CD4-positive, alpha-beta T cell treated with Interleukin-15 for 1 hour (primary cell): Measurements from ENCODE around the gene ZNF619.
"Not testable (repeated sequence)": the region's sequence is repeated elsewhere in the genome, so short reads cannot be mapped to it uniquely, and the experiment has no call there.

Experiments
- DNase-seq: peaks from one replicate; pipeline ENCODE4 v3.0.0-alpha.2; 2020

ZNF619 gene

DNA sequence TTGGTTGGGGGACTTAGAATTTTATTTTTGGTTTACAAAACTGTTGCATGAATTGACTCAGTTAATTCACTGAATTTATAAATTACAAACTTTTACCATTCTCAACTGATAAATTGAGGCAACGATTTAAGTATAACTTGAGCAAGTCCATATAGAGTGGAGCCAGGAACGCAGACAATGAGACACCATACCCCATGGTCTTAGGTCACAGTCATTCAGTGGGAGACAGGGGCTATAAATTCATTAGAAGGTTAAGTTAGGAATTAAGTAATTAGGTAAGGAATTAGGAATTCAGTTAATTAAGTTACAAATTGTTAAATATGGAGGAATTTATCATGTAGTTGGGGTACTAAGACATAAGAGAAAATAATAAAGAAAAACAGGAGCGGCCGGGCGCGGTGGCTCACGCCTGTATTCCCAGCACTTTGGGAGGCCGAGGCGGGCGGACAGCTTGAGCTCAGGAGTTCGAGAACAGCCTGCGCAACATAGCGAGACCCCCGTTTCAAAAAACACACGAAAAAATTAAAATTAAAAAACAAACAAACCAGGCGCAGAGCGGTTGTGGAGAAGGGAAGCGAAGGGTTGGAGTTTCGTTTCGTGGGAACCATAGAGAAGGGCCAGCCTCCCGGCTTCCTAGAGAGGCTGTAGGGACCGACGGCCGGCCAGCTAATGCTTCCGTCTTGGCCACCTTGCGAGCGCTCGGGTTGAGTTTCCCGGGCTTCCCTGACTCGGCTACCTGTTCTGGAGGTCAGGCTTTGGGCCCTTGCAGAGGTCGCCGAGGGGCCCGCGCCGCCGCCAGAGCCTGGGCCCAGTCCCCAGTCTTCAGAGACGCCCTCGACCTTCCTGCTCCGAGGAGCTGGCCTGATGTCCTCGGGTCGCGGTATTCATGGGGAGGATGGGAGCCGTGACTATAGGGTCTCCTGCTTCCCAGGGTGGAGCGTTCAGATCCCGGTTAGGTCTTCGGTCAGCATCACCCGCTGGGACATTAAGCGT is at the start of gene ZNF619:
Gene ZNF619 (plus strand): TSS at position 645 of the 993 bp plus-strand sequence. CDS start 858 bp downstream, outside the sequence.
- peak; percentile 71 for DNase-seq

DNA sequence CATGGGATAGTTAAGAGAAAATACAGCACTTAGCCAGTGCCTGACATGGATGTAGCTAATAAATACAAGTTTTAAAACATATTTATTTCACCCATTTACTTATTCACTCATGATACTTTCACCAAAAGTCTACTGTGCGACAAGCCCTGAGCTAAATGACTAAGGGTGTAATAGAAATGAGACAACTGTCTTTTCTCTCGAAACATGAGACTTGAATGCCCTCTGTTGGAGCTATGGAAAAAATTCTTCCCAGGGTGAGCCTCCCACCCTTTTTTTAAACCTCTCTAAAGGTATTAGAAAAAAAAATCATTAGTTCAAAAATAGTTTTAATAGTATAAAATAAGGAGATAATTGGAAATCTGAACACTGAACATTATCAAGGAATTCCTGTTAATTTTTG is 44.1 kb upstream of the ZNF619 start:
- DNase-seq: no peak

DNA sequence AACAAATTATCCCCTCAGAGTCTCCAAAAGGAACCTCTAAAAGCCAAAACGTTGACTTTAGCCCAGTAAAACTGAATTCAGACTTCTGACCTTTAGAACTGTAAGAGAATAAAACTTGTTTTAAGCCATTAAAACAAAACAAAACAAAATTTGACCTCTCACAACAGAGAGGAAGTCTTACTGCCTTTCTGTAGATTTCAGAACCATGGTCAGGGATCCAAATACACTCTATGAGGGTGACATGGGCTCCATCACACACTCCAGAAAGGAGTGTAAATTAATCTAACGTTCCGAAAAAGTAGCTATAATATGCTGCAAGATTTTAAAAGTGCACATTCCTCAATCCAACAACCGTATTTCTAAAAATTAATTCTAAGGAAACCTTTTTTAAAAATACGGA is 39.0 kb upstream of the ZNF619 start:
- DNase-seq: no peak

DNA sequence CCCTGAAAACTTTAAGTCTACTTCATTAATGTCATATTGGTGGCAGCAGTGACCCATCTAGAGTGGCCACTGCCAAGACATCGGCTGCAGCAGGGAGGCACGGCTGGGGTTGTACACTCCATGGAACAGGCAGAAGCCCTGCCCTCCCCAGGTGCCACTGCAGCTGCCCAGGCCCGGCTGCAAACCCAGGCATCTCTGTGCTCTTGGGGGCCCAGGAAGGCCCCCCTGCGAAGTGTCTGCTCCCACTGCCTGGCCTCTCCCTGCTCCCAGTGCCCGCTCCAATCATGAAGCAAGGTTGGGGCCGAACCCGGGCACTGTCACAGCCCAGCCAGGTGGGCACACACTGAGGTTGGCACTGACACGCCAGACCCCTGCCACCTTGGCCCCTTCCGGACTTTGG is 31.9 kb upstream of the ZNF619 start:
- no peak for DNase-seq

DNA sequence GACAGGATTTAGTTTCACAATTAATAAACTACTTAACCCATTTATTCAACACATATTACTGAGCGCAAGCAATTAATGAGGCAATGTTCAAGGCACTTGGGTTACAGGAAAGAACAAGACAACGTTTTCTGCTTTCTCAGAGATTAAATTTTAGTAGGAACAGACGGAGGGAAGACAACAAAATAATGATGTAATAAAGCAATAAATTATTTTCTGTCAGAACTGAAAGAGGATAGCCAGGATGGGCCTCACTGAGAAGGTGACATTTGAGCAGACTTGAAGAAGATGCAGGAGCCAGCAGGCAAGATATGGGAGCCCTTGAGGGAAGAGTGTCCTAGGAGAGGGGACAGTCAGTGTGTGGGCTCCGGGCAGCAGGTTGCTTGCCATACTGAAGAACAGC is 31.0 kb upstream of the ZNF619 start:
- no peak for DNase-seq

DNA sequence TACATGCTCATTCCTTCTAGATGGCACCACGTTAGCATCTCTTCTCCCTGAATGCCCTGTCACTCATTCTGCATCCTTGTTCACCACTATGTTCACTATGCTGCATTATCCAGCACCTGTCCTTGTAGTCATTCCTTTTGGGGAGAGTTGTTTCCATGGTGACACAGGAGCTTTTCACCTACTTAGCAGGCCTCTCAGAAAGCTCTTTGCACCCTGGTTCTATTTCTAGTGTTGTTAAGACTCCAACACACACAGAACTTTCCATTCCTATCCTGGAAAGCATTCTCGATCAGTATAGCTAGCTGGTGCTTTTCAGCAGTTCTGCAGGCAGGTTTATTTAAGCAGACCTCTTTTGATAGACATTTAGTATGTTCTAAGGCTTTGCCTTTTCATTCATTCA is 26.5 kb upstream of the ZNF619 start:
- no peak for DNase-seq

DNA sequence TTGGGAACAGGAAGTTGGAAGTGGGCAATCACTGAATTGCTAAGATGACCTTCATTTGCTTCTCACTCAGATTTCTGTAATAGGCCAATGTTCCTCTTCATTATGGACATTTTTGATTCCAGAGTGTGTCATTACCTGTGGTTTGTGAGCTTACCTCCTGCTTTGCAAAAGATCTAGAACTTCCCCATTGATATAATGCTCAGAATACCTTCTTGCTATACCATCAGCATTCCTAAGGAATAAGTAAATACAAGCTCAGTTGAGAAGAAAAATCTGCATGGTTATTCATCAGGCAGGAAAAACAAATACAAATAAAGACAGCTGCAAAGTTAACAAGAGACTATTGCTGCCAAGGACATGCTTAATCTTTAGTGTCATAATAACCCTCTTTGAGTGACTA is 25.4 kb upstream of the ZNF619 start:
- no peak for DNase-seq

DNA sequence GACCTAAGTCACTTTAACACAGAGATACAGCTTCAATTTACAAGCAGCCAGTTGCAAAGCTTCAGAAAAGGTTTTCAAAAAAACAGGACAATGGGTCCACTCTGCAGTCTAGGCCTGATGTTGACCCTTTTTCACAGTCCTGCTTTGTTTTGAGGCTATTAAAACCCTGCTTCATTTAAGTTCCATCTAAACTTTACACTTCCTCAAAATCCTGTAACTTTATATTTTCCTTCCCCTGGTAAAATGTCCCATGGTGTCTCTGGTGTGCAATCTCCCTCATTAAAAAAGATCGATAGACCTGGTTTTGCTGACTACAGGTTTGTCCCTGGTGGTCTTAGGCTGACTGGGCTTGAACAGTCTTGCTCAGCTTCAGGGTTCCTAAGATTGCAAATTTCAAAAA is 24.9 kb upstream of the ZNF619 start:
- no peak for DNase-seq

DNA sequence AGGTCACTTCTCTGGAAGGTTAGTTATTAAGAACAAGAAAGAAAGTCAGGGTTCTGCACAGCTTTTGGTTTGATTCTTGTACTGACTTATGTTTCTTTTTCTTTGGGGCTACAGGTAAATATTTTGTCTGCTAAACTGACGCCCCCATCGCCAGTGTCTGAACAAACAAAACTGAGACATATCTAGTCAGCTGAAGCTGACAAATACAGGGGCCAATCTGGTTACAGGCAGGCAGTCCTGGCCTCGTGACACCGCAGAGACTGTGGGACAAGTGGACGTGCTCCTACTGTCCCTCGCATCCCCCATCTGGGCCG is 24.4 kb upstream of the ZNF619 start:
- no peak for DNase-seq

DNA sequence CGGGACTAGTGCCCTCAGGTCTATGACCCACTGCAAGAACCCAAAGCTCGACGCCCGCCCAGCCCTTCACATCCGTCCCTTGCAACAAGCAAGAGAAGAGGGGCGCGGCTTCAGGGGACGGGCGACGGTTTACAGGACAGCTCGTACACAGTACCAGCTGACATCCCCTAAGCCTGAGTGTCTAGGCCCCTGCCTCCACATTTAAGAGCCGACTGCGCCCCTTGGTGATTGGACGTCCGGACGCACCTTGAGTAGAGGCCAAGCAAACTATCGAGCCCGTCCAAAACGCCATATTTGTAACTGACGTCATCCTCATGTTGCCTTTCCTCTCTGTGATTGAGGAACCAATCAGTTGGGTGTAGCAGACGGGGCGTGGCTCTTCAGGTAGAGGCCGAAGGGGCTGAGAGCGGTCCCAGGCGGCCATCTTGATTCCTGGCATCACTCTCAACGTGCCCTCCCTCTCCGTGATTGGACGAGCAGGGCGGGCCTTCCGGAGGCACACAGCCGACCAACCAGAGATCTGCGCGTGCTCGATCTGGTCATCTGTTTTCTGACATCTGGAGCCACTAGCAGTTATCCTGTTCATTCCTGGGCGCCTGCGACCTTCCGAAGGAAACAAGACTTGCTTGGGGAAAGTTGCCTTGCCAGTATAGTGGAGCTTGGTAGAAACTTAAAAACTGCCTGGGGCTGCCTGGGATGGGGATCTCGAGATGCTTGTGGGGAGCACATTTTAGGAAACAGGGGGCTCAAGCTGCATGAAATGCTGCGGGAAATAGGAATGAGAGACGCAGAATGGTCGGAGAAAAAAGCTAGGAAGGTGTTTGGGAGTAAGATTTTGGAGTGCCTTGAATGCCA is 23.8 kb upstream of the ZNF619 start:
- DNase-seq: peak; percentile 98

DNA sequence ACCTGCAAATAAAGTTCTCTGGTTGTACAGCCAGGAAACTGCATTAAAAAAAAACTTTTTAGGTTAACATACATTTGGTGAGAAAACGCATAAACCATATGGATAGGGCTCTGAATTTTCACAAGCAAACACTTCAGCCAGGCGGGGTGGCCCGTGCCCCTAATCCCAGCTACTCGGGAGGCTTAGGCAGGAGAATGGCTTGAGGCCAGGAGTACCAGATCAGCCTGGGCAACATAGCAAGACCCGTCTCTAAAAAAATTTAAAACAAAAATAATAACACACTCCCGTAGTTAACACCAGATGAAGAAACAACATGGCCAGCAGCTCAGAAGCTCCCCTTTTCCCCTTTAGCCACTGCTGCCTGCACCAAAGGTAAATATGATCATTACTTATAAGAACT is 23.0 kb upstream of the ZNF619 start:
- no peak for DNase-seq

DNA sequence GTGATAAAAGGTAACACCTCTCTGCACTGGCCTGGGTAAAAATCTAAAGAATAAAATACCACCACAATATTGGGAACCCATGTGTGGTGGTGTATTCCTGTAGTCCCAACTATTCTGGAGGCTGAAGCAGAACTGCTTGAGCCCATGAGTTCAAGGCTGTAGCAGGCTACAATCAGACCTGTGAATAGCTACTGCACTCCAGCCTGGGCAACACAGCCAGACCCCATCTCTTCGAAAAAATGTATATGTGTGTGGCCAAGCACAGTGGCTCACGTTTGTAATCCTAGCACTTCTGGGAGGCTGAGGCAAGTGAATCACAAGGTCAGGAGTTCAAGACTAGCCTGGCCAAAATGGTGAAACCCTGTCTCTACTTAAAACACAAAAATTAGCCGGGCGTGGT is 21.6 kb upstream of the ZNF619 start:
- no peak for DNase-seq

DNA sequence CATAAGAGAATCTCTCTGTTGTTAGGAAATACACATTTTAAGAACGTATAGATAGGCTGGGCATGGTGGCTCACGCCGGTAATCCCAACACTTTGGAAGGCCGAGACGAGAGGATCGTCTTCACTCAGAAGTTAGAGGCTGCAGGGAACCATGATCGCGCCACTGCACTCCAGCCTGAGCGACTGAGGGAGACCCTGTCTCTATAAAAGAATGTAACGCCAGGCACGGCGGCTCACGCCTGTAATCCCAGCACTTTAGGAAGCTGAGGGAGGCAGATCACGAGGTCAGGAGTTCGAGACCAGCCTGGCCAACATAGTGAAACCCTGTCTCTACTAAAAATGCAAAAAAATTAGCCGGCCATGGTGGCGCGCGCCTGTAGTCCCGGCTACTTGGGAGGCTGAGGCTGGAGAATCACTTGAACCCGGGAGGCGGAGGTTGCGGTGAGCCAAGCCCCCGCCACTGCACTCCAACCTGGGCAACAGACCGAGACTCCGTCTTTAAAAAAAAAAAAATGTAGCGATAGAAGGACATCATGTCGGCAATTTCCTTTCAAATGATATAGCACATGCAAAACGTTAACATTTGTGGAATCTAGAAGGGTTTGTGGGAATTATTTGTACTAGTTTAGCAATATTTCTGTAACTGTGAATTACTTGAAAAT is 20.5 kb upstream of the ZNF619 start:
- no peak for DNase-seq

DNA sequence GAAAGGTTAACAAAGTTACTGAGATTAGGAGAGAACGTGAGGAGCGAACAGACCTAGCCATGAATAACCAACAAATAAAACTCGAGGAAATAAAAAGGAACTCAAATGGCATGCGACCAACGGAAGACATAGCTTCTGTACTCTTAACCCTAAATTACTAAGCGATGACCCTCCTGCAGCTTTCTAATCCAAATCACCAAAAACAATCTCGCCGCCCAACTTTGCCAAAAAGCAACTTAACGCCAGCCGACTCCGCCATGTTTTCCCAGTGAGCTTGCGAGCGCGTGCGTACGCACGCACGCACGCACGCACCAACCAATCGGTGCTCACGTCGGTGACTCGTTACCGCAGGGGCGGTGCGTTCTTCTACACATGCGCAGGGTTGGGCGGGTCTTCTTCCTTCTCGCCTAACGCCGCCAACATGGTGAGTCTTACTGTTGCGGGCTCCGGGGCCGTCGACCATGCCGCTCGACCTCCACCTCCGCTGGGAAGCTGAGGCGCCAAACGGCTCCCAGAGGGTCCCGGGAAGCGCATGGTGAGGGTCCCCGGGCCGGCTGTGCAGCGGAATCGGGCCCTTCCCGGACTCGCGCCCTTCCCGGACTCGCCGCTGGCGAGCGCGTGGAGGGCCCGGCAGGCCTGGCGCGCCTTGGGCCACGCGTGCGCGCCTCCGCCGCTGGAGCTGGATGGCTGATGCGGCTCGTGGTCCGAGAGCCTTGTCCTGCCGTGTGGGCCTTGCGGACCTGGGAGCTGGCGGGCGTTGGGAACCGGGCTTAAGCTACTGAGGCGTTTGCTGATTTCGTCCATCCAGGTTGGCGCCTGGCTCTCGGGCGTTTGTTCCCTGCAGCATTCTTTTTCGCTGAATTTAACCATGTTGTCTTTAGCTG is 19.7 kb upstream of the ZNF619 start, which contains the start of gene RPL14:
Gene RPL14 (plus strand): TSS at position 400 of the 884 bp plus-strand sequence. CDS start 133 bp downstream, at position 533.
- peak; percentile 94 for DNase-seq

DNA sequence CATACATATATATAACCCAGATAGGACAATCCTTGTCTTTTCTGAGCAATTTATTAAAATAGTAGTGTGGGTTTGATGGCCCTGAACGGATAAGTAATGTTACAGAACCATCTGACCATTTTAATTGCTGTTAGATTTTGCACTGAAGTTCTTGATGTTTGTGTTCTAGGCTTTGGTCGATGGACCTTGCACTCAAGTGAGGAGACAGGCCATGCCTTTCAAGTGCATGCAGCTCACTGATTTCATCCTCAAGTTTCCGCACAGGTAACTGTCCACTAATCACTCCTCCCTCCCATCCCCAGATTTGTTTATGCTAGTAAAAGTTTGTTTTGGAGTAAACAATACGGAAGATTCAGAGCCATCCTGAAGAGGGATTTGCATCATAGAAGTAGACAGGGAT is 18.4 kb upstream of the ZNF619 start:
- no peak for DNase-seq

DNA sequence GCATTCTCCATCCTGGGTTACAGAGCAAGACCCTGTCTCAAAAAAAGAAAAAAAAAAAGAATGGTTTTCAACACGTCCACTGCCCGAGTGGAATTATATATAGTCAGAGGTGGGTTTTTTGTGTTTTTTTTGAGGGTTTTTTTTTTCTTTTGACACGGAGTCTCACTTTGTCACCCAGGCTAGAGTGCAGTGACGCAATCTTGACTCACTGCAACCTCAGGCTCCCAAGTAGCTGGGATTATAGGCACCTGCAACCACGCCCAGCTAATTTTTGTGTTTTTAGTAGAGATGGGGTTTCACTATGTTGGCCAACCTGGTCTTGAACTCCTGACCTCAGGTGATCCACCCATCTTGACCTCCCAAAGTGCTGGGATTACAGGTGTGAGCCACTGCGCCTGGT is 16.4 kb upstream of the ZNF619 start:
- not testable (repeated sequence) for DNase-seq

DNA sequence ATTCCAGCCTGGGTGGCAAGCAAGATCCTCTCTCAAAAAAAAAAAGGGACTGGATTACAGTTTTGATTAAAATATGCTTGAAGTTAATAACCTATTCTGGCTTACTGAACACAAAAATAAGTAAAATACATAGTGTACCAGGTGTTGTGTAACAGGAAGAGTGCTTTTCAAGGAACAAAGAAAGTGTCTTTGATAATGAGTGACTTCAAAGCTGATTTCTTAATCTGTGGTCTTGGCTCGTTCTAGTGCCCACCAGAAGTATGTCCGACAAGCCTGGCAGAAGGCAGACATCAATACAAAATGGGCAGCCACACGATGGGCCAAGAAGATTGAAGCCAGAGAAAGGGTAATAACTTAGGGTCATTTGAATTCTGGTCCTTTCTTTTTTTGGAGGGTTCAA is 15.8 kb upstream of the ZNF619 start:
- DNase-seq: no peak

DNA sequence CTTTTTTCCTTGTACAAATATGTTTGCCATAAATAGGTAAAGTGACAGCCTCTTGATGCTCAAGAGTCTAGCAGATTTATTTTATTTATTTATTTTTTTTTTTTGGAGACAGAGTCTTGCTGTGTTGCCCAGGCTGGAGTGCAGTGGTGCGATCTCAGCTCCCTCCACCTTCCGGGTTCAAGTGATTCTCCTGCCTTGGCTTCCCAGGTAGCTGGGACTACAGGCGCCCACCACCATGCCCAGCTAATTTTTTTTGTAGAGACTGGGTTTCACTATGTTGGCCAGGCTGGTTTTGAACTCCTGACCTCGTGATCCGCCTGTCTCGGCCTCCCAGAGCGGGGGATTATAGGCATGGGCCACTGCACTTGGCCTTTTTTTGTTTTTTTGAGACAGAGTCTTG is 14.1 kb upstream of the ZNF619 start:
- not testable (repeated sequence) for DNase-seq

DNA sequence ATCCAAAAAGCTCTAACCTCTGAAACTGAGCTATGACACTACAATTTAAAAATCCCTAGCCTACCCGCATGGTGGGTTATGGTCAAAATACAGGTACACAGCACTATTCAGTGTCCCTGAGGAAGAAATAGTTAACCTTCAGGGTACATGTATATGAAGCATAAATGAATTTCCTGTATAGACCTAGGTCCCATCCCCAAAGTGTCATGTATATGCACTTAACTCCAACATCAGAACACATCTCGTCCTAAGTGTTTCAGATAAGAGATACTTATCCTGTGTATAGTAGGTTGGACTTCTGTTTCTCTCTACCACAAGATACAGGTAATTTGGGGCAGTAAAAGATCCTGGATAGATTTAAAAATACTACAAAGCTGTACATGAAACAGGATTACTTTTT is 13.3 kb upstream of the ZNF619 start:
- no peak for DNase-seq

DNA sequence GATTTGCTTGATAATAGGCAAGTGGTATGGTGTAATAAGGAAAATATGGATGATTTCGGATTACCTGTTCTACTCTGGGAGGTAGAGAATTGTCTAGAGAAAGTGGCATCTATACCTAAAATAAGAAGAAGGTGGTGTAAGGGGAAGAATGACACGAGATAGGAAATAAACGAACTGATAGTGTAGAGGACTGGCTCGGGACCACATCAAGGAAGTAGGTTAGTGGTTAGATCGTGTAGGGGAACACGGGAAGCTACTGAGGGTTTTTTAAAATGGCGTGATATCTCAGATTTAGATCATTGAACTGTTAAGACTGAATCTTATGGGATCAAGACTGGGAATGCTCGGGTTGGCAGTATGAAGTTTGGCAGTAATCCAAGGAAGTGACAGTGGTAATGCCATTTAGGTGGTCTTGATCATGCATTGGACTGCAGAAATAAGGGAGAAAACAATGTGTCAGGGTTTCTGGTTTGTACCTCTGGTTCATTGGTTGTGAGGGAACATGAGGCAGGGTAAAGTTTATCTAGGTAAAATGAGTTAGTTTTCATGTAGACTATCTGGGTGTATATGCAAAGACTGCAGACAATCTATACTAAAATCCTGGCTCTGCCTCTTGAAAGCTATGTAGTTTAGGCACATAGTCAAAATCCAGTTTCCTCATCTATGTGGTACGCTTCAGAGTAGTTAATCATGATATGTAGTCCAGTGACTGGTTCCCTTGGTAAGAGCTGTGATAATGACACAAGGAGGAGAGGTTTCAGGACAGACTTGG is 12.4 kb upstream of the ZNF619 start:
- DNase-seq: no peak

DNA sequence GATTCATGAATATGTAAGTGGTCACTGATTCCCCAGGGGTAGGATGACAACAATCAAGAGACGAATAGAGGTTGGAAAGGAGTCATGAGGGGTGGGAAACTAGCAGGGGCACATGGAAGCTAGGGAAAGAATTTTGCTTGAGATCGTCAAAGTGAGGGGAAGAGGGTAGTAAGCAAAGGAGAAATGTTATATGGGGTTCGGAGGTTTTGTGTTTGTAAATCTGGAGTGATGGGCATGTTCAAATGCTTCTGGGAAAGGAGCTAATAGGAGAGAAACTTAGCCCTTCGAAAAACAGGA is 11.9 kb upstream of the ZNF619 start:
- DNase-seq: no peak

DNA sequence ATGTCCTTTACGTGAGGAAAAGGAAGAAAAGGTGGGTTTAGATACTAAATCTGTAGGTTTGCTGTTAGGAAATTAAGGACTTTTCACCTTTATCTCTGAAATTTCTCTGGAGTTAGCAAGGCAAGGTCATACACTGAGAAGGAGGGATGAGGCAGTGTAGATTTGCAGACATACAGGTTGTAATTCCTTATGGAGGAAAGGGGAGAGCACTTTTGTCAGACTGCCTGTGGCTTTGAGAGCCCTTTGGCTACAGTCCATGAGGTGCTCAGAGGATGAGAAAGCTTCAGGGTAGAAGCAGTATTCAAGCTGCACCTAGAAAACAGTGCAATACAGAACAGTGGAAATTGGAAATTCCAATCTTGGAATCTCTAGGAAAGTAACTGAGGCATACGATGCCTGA is 11.5 kb upstream of the ZNF619 start:
- DNase-seq: no peak
